MCF 10A (cell line): ENCODE results near the gene HEXB. TPM values are rescaled to one million over a fixed set of nuclear protein-coding genes. Genes with fewer than 3 reads are reported as not detected.

Experiments used
- BruUV-seq: library from RNA; stranded (reverse); fragments of 400-500 nt; replicated peaks from 2 replicates; lab custom pipeline; 2021; lab: Mats Ljungman, UMichigan
- CTCF ChIA-PET: fragments of 300-600 bp; sonication (Branson Sonifier 250); formaldehyde crosslinking; extraction: SDS; loops from one replicate; lab custom pipeline; 2021; ENCODE audit warnings: antibody characterized with exemption, inconsistent platforms; lab: Yijun Ruan, JAX
- POLR2A ChIA-PET: fragments of 300-600, 350-650 bp; sonication (Branson Sonifier 250); formaldehyde crosslinking; extraction: SDS; loops from one replicate; lab custom pipeline; 2020; ENCODE audit warnings: antibody characterized with exemption, inconsistent platforms; lab: Yijun Ruan, JAX
- DNase-seq: peaks from one replicate; pipeline ENCODE4 v3.0.0-alpha.2; 2018; ENCODE audit not compliant: unreplicated experiment
- H3K27ac Mint-ChIP-seq: one replicate; pipeline ENCODE4 v1.8.0; 2022; ENCODE audit warnings: mild to moderate bottlenecking, low read depth, mixed read lengths; ENCODE audit not compliant: unreplicated experiment
- H3K27me3 Mint-ChIP-seq: one replicate; pipeline ENCODE4 v1.8.0; 2022; ENCODE audit warnings: mixed read lengths; ENCODE audit not compliant: insufficient read depth, unreplicated experiment
- H3K36me3 Mint-ChIP-seq: one replicate; pipeline ENCODE4 v1.8.0; 2022; ENCODE audit warnings: mild to moderate bottlenecking, moderate library complexity, mixed read lengths; ENCODE audit not compliant: insufficient read depth, unreplicated experiment
- H3K4me1 Mint-ChIP-seq: one replicate; pipeline ENCODE4 v1.8.0; 2022; ENCODE audit warnings: mixed read lengths; ENCODE audit not compliant: insufficient read depth, unreplicated experiment
- H3K4me3 Mint-ChIP-seq: one replicate; pipeline ENCODE4 v1.8.0; 2022; ENCODE audit warnings: mild to moderate bottlenecking, moderate library complexity, mixed read lengths; ENCODE audit not compliant: unreplicated experiment
- H3K9me3 Mint-ChIP-seq: one replicate; pipeline ENCODE4 v1.8.0; 2022; ENCODE audit warnings: mixed read lengths; ENCODE audit not compliant: unreplicated experiment
- intact Hi-C: fragments of 100-400 bp; cut with micrococcal nuclease; formaldehyde crosslinking; loops from 2 replicates; pipeline ENCODE4 v1.14.1; 2022
- total RNA-seq: library from RNA; stranded (reverse); gene quantifications from 2 replicates; pipeline ENCODE4 v1.2.3, GENCODE V29; 2022
- TF ChIP-seq, protein P1 (sequence below): fragments of 200-600 bp; IDR thresholded peaks from one replicate; pipeline ENCODE4 v1.8.0; 2022; ENCODE audit warnings: antibody characterized with exemption, mild to moderate bottlenecking; ENCODE audit not compliant: unreplicated experiment

The HEXB gene
- total RNA-seq, 1 experiment from 2014 or later = 82.8 TPM

DNA sequence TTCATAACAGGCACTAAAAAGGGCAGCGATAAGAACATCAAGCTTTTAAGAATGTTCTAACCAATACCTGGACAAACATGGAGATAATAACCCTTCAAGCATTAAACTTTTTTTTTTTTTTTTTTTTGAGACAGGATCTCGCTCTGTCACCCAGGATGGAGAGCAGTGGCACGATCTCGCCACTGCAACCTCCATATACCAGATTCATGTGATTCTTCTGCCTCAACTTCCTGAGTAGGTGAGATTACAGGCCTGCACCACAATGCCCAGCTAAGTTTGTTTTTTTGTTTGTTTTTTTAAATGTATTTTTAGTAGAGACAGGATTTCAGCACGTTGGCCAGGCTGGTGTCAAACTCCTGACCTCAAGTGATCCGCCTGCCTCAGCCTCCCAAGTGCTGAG, 29.8 kb upstream of the HEXB start:
- no peaks in the 10 kb centered on the region for H3K27me3 Mint-ChIP-seq
- intact Hi-C loops = no loop called here
- H3K9me3 Mint-ChIP-seq = no peaks in the 10 kb centered on the region

DNA sequence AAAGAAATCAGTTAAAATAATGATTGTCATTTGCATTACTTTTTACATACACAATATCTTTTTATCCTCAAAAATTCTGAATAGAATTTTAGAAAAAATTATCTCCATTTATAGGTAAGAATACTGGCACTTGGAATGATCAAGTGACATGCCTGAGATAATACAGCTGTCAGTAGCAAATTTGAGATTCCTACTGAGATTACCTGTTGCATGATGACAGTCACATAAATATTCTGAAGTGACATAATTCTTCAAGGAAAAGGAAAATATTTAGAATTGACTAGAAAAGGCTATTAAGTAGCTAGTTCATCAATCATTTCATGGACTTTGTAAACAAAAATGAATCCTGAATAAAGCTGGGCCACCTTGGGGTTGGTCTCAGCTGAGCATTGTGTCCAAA, 29.3 kb upstream of the HEXB start:
- Mint-ChIP-seq H3K27ac (no peak overlapping the region), H3K4me3 (no peak overlapping the region), H3K9me3 (no peaks in the 10 kb centered on the region), H3K36me3 (no peaks in the 10 kb centered on the region), H3K27me3 (no peaks in the 10 kb centered on the region), H3K4me1 (peaks cover 2% of the 10 kb centered on the region)
- TF ChIP-seq, protein P1, sequence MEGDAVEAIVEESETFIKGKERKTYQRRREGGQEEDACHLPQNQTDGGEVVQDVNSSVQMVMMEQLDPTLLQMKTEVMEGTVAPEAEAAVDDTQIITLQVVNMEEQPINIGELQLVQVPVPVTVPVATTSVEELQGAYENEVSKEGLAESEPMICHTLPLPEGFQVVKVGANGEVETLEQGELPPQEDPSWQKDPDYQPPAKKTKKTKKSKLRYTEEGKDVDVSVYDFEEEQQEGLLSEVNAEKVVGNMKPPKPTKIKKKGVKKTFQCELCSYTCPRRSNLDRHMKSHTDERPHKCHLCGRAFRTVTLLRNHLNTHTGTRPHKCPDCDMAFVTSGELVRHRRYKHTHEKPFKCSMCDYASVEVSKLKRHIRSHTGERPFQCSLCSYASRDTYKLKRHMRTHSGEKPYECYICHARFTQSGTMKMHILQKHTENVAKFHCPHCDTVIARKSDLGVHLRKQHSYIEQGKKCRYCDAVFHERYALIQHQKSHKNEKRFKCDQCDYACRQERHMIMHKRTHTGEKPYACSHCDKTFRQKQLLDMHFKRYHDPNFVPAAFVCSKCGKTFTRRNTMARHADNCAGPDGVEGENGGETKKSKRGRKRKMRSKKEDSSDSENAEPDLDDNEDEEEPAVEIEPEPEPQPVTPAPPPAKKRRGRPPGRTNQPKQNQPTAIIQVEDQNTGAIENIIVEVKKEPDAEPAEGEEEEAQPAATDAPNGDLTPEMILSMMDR = no peak
- no TSS peak for BruUV-seq
- ChIA-PET CTCF (interaction anchor here (0.6 to 1.0 kb wide), 5 partner anchors 9 to 869 kb away, joined by 3 read pairs; no protein-coding TSS in a partner anchor), POLR2A (no interaction called here)
- intact Hi-C loops = no loop called here
- no peak for DNase-seq

More for the DNA sequence above, 29.8 kb upstream of the HEXB start:
- ChIA-PET POLR2A (no interaction called here), CTCF (interaction anchor here (0.6 to 1.4 kb wide), 4 partner anchors 13 to 753 kb away, joined by 3 to 6 read pairs (median 3); no protein-coding TSS in a partner anchor)
- no peaks in the 10 kb centered on the region for H3K4me1 Mint-ChIP-seq
- no peak overlapping the region for H3K4me3 Mint-ChIP-seq
- H3K36me3 Mint-ChIP-seq = no peaks in the 10 kb centered on the region
- TF ChIP-seq, protein P1 = no peak
- no peak for DNase-seq
- H3K27ac Mint-ChIP-seq = no peak overlapping the region
- no TSS peak for BruUV-seq

DNA sequence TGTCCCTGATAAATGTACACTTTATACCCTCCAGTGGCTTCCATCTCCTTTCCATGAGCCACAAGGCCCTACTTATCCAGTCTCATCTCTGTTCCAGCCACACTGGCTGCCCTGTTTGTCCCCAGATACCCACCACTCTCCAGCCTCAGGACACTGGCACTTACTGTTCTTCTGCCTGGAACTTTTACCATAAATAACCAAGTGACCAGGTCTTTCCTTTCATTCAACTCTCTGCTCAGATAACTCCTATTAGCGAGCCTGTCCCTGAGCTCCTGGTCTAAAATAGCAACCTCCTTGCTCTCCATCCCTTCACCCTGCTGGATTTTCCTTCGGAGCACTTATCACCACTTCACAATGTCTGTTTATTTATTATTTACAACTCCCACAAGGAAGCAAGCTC, 27.9 kb upstream of the HEXB start:
- Mint-ChIP-seq H3K4me3 (no peak overlapping the region), H3K9me3 (no peaks in the 10 kb centered on the region), H3K27me3 (no peaks in the 10 kb centered on the region), H3K36me3 (no peaks in the 10 kb centered on the region), H3K4me1 (peaks cover 5% of the 10 kb centered on the region), H3K27ac (no peak overlapping the region)
- intact Hi-C loops = no loop called here
- POLR2A ChIA-PET = no interaction called here
- no TSS peak for BruUV-seq
- CTCF ChIA-PET = interaction anchor here (0.6 to 3.9 kb wide), 5 partner anchors 8 to 1067 kb away, joined by 3 to 23 read pairs (median 5); no protein-coding TSS in a partner anchor
- DNase-seq = no peak
- TF ChIP-seq, protein P1 = no peak

DNA sequence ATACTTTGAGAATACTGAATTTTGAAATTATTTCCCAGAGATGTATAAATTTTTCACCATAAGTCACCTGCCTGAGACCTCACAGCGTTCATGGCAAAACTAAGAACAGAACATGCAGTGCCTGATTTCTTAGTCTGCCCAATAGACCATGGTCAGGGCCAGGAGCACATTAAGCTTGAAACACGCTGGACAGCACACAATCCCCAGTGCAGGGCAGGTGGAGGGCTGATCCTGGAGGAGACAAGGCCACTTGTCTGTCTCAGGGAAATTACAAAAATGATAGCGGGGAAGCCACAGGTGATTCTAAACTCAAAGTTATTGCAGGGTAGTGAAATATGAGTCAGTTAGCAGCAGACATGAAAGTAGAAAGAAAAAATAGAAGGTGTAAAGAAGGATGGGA, 25.9 kb upstream of the HEXB start:
- Mint-ChIP-seq H3K9me3 (no peaks in the 10 kb centered on the region), H3K36me3 (no peaks in the 10 kb centered on the region), H3K4me1 (peaks cover 5% of the 10 kb centered on the region), H3K27me3 (no peaks in the 10 kb centered on the region), H3K4me3 (no peak overlapping the region), H3K27ac (no peak overlapping the region)
- no TSS peak for BruUV-seq
- DNase-seq = no peak
- intact Hi-C loops = no loop called here
- TF ChIP-seq, protein P1 = no peak
- ChIA-PET POLR2A (no interaction called here), CTCF (interaction anchor here (0.5 to 3.9 kb wide), 4 partner anchors 10 to 749 kb away, joined by 3 to 23 read pairs (median 8); no protein-coding TSS in a partner anchor)
